AG09319 (cell line): ENCODE data around the gene ARMC3.

Source experiments
- DNase-seq: peaks from one replicate; pipeline ENCODE4 v3.0.0-alpha.2; 2010; ENCODE audit warnings: low read depth; ENCODE audit errors: extremely low read depth
- TF ChIP-seq, protein P1 (sequence below): IDR thresholded peaks from 2 replicates; pipeline ENCODE4 v1.5.1; 2011; ENCODE audit warnings: low read depth, mild to moderate bottlenecking, inconsistent platforms, low read length, moderate library complexity

Gene ARMC3

DNA sequence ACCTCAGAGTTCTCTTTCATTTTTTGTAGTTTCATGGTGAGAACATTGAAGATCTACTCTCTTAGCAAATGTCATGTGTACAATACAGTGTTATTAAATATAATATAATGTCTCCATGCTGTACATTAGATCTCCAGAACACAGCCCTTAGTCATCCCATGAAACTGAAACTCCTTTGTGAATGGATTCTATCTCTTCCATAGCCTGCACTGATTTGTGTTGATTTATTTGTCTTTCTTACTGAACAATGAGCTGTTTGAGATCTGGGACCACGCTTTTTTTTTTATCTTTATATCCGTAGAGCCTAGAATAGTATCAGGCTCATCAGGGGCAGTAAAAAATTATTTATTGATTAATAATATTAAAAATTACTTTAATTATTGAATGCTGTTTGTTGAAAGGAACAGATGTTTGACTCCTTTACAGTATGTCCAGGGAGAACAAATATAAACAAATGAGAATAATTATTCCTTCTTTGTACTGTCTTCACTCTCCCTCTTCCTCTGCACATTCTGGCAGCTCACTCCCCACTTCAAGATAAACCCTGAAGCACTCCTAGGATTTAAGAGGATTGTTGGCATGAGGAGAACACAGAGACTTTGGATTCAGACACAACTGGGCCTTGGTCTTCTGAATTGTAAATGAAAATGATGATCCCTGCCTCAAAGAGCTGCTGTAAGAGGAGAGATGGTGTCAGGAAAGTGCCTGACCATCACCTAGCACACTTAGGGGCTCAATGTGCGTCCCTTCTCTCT, 85.9 kb downstream of the ARMC3 start:
- TF ChIP-seq, protein P1, sequence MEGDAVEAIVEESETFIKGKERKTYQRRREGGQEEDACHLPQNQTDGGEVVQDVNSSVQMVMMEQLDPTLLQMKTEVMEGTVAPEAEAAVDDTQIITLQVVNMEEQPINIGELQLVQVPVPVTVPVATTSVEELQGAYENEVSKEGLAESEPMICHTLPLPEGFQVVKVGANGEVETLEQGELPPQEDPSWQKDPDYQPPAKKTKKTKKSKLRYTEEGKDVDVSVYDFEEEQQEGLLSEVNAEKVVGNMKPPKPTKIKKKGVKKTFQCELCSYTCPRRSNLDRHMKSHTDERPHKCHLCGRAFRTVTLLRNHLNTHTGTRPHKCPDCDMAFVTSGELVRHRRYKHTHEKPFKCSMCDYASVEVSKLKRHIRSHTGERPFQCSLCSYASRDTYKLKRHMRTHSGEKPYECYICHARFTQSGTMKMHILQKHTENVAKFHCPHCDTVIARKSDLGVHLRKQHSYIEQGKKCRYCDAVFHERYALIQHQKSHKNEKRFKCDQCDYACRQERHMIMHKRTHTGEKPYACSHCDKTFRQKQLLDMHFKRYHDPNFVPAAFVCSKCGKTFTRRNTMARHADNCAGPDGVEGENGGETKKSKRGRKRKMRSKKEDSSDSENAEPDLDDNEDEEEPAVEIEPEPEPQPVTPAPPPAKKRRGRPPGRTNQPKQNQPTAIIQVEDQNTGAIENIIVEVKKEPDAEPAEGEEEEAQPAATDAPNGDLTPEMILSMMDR, result no peak

DNA sequence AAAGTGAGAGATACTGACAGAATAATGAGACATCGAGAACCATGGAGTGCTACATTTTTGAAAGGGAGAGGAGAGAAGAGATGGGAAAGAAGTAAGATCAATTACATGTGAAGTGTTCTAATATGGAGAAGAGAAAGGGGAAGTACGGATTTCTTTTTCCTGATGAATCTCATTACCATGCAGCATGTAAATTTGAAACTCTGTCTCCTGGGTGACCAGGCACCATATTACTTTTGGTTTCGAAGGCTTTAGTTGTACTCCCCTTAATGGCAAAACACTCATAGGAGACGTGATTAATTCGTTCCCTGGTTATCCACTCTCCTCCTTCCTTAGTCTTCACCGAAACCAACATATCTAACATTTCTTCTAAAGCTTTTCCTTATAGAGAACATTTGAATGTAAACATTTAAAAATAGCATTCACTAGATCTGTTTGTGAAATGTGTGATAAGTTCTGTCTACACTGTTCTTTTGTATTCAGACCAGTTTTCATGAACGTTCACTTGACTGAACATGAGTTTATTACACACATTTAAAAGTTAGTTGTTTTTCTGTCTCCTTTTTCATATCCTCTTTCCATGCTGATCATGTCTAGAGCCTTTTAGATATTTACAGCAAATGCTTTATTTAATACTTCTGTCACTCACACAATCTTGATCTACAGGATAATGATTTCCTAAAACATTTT, 87.3 kb downstream of the ARMC3 start:
- TF ChIP-seq, protein P1, result no peak
- DNase-seq, result no peak

More for the DNA sequence above, 85.9 kb downstream of the ARMC3 start:
- DNase-seq, result no peak

- DNase-seq, result no peak
- TF ChIP-seq, protein P1, result no peak
Measured at GRCh38 chr10:23016636-23017035, 88.8 kb downstream of the ARMC3 start.

DNA sequence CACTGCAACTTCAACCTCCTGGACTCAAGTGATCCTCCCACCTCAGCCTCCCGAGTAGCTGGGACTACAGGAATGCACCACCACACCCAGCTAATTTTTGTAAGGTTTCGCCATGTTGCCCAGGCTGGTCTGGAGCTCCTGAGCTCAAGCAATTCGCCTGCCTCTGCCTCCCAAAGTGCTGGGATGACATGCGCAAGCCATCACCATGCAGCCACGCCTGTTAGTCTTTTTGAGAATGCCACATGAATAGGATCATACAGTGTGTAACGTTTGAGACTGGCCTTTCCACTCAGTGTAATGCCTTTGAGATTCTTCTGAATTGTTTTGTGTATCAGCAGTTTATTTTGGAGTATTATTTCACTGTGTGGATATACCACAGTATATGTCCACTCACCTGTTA, 91.8 kb downstream of the ARMC3 start:
- TF ChIP-seq, protein P1, result no peak

DNA sequence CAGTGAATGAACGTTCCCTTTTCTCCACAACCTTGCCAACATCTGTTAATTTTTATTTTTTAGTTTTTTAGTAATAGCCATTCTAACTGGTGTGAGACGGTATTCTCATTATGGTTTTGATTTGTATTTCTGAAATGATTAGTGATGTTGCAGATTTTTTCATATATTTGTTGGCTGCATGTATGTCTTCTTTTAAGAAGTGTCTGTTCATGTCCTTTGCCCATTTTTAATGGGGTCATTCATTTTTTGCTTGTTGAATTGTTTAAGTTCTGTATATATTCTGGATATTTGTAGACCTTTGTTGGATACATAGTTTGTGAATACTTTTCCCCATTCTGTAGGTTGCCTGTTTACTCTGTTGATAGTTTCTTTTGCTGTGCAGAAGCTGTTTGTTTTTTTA, 93.6 kb downstream of the ARMC3 start:
- TF ChIP-seq, protein P1, result no peak
- no peak for DNase-seq

More for the DNA sequence above, 91.8 kb downstream of the ARMC3 start:
- no peak for DNase-seq

DNA sequence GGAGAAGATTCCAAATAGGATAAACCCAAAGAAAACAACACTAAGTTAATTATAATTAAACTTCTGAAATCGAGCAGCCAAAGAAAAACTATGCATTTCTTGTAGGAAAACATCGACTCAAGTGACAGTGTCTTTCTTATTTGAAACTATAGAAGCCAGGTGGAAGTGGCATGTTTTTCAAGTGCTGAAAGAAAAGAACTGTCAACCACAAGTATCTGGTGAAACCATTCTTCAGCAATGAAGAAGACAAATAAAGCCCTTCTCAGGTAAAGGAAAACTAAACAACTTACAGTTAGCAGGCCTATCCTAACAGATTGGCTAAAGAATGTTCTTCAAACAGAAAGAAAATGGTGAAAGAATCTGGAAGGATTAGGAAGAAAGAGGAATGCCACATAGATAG, 96.1 kb downstream of the ARMC3 start:
- TF ChIP-seq, protein P1, result no peak
- DNase-seq, result no peak

DNA sequence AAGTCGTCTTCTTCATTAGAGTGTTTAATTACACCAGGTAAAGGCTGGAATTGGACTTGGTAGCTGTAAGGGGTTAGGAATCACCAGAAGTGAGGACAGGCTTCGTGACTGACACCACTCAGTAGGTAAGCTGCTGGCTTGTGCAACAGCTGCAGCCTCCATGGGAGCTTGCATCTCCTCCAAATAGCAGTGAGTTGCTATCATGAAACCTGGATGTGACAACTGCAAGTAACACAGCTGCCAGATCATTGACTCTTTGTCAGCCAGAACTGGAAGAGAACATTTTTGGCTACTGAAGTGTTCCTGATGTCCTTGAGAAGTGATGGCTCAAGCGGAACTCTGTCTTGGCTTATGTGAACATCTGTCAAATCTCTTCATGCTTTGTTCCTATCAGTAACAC, 103.5 kb downstream of the ARMC3 start:
- no peak for DNase-seq
- TF ChIP-seq, protein P1, result no peak
